CD4-positive, alpha-beta T cell treated with Interleukin-6 for 4 hours (primary cell): Measurements from ENCODE around the gene TRH.
"Not testable (repeated sequence)": the region's sequence is repeated elsewhere in the genome, so short reads cannot be mapped to it uniquely, and the experiment has no call there.

Experiments used
- DNase-seq: peaks from one replicate; pipeline ENCODE4 v3.0.0-alpha.2; 2020; ENCODE audit warnings: mixed read lengths

The TRH gene

GRCh38 chr3:129966876-129967275, 7.6 kb upstream of the TRH start:
- DNase-seq, result no peak

GRCh38 chr3:129967761-129968160, 6.8 kb upstream of the TRH start:
- no peak for DNase-seq

GRCh38 chr3:129971351-129972052, 3.0 kb upstream of the TRH start:
- no peak for DNase-seq

DNA sequence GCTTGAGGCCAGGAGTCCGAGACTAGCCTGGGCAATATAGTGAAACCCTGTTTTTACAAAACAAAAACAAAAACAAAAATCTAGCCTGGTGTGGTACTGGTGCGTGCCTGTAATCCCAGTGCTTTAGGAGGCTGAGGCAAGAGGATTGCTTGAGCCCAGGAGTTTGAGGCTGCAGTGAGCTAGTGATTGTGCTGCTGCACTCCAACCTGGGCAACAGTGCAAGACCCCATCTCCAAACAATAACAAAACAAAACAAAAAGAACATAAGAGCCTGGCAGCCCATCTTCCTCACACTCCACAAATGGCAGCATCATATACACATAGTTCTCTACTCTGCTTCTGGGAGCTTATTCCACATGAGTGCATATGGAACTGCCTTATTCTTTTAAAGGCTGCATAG, 2.2 kb upstream of the TRH start:
- DNase-seq, result no peak

DNA sequence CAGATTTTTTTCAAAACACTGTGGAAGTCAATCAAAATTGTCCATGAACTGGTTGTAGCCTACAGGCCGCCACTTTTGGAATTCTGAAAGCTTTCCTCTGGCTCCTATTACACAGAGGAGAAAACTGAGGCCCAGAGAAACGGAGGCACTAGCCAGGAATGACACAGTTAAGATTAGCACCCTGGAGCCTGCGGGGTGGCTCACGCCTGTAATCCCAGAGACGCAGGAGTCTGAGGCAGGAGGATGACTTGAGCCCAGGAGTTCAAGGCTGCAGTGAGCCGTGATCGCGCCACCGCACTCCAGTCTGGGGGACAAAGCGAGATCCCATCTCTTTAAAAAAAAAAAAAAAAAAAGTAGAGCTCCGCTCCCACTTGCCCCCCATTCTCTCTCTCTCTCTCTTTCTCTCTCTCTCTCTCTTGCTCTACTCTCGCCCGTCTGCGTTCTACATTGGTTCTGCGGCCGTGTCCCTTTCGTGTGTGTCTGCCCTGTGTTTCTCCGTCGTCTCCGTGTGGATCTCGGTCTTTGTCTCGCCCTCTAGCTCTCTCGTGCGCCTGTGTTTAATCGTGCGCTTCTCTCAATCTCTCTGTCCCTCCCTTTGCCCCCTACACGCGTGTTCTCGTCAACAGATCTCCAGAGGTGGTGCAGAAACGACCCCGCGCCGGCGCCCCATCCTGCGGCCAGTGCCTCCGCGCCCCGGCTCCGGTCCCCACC, 512 bp upstream of the TRH start:
- no peak for DNase-seq

DNA sequence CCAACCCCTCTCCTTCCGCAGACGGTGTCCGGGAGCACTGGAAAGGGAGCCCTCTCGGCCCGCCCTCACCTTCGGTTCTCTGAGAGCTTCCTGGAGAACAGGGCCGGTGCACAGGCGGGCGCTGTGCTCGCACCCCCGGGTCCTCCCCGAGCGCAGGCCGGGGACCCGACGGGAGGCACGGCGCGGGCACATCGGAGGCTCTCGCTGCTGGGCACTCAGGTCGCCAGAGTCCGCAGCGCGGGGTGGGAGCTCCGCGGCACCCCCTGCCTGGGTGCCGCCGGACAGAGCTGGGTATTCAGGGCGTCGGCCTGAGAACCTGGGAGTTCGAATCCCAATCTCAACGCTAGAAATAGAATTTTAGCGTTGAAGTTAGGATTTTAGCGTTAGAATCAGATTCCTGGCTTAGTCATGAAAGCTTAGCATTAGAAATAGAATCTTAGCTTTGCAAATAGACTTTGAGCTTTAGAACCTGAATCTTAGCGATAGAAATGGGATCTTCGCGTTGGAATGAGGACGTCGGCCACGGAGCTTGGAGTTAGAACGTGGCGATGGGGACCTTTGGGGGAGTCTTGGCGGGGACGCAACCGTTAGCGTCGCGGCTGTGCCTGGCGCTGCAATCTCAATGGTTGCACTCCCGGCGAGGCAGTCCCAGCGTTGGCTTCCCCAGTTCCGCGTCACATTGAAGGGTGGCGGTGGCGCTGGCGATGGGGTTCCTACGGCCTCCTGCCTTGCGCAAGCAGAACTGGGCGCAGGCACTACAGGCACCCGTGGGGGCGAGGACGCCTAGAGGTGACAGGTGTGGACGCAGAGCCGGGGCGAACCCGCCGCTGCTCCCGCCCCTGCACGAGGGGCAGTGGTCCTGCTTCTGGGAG, 549 bp downstream of the TRH start:
- peak; percentile 7 for DNase-seq

DNA sequence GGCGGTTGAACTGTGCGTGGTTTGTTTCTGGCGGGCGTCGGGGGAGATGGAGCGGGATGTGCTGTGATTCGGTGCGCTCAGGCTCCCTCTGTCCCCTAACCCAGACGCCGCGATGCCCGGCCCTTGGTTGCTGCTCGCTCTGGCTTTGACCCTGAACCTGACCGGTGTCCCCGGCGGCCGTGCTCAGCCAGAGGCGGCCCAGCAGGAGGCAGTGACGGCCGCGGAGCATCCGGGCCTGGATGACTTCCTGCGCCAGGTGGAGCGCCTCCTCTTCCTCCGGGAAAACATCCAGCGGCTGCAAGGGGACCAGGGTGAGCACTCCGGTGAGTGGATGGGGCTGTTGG, 1.2 kb downstream of the TRH start:
- DNase-seq, result no peak

- no peak for DNase-seq
Observed at GRCh38 chr3:129976286-129976685, 1.8 kb downstream of the TRH start.

GRCh38 chr3:129978123-129978522, 3.6 kb downstream of the TRH start:
- DNase-seq, result no peak

- no peak for DNase-seq
Observed at GRCh38 chr3:129979905-129980304, 5.4 kb downstream of the TRH start.

GRCh38 chr3:129983561-129983960, 9.0 kb downstream of the TRH start:
- DNase-seq, result no peak

DNA sequence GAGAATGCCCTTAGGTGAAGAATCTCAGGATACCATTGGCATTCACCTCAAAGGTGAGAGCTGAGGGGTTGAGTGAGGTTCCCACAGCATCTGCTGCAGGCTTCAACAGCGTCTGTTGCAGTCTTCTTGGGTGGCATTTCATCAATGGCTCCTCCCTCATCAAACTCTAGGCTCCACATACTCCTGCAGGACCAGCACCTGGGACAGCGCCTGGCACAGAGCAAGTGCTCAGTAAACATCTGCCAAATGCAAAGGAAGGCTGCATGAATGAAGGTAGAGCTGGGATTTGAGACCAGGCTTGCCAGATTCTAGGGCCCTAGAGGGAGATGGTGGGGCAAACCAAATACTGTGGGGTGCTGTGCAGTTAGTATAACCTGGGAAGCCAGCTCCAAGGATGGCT, 9.6 kb downstream of the TRH start:
- DNase-seq, result no peak

GRCh38 chr3:129985113-129985512, 10.6 kb downstream of the TRH start:
- DNase-seq, result no peak

DNA sequence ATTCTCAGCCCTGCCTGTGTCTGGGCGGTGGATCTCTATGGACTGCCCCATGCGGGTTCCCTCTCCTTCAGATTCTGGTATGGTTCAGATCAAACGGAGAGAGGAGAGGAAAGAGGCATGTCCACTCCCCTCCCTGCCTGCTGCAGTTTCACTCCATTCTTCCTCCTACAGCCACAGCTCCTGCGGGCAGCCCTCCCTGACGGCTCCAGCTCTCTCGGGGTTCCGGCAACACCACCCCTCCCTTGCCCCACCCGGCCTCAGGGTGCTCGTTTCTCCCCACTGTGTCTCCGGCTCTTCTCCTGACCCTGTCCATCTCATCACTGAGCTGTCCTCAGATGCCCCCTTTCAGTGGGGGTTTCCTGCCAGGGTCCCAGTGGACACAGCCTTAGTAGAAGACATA, 13.9 kb downstream of the TRH start:
- DNase-seq, result no peak

DNA sequence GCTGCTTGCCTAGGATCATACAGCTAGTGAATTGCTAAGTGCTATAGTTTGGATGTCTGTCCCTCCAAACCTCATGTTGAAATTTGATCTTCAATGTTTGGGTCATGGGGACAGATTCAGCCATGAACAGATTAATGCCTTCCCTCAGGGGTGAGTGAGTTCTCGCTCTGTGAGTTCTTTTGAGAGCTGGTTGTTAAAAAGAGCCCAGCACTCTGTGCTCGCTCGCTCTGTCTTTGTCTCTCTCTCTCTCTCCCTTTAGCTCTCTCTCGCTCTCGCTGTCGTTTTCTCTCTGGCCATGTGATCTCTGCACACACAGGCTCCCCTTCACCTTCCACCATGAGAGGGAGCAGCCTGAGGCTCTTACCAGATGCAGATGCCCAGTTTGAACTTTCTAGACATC, 14.9 kb downstream of the TRH start:
- DNase-seq, result no peak

DNA sequence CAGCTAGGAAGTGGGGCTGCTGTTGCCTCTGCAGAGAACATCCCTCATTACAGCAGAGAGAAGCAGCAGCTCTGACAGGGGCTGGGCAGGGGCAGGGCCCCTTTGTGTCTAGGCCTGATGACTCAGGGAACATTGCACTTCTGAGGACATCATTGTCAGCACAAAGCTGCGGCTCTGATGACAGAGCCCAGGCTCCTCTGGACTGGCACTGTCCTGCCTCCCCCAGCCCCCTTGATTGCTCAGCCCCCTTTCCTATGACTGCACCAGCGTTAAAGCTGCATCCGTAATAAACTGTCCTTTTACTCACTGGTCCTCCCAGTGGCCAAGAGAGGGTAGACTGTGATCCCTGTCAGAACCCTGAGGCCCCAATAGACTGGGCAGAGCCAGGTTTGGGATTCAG, 18.3 kb downstream of the TRH start:
- DNase-seq, result no peak

DNA sequence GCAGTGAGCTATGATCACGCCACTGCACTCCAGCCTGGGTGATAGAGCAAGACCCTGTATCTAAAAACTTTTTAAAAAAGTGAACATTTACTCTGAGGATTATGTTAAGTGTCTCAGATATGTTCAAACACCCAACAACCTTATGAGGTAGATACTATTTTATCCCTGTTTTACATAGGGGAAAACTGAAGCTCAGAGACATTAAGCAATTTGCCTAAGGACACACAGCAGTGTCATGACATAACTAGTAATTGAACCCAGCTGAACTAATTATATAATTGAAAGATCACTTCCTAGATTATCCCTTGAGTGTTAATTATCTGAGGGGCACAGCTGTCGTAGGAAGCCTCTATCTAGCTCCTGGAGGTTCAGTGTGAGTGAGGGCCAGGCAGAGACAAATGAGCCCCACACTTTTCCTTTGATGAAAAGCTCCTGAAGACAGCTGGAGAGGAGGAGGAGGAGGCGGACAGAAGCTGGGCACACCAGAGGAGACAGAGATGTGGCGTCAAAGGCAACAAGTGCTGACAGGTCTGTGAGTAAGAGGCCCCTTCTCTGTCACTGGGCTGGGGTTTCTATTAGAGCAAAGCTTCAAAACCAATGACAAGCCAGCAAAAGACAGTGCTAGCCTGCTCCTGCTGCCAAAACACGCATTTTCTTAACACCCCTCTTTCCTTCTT, 20.5 kb downstream of the TRH start:
- no peak for DNase-seq

GRCh38 chr3:129996073-129996472, 21.6 kb downstream of the TRH start:
- DNase-seq, result no peak

DNA sequence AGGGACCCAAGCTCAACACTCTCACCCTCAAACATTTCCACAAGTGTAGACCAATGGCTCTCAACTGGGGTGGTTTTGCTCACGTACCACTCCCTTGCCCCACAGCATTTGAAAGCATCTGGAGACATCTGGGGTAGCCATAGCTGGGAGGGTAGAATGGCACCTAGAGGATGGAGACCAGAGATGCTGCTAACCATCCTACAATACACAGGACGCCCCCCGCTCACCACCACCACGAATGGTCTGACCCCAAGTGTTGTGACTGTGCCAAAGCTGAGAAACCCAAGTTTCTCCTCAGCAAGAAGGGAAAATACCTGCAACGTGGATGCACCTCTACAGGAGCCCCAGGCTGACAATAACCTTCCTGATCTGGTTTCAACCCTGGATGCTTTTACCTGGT, 24.7 kb downstream of the TRH start:
- DNase-seq, result not testable (repeated sequence)

DNA sequence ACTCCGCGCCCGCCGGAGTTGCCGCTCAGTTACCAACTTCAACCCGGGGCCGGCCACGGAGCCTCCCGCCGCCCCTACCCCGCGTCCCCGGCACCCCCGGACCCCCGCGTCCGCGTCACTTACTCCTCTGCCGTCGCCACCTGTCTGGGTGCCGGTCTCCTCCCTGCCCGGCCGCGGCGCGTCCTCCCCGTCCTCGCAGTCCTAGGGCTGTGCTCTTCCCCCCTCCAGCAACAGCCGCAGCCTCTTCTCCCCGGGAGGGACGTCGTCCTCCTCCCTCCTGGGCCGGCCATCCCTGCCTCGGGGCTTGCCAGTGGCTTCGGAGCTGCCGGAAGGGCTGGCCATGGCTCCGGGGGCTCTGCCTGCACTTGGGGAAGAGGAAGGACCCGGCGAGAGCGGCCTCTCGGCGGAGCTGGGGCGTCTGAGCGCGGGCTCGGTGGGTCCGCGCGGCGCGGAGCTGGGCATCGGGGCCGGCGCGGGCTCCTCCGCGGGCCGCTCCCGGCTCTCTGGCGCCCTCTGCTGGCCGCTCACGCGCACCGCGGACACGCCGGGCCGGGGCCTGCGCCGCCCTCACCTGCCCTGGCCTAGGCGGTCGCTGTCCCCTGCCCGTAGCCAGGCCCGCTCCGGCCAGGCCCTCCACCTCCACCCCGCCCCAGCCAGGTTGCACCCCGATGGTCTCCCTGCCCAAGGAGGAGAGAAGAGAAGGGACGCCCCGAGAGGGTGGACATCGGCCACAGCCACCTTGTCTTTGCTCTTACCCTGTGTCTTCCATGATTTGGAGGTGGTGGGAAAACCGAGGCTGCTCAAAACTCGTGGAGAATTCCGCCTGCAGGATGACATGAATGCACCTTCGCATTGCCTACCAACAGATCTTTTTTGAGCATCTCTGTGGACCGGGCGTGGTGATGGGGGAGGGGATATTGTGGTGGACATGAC, 28.4 kb downstream of the TRH start:
- peak; percentile 66 for DNase-seq

DNA sequence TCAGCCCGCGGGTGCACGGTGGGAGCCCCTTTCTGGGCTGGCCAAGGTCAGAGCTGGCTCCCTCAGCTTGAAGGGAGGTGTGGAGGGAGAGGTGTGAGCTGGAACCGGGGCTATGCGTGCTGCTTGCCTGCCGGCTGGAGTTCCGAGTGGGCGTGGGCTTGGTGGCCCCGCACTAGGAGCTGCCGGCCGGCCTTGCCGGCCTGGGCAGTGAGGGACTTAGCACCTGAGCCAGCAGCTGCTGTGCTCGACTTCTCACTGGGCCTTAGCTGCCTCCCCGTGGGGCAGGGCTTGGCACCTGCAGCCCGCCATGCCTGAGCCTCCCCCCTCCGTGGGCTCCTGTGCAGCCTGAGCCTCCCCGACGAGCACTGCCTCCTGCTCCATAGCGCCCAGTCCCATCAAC, 36.0 kb downstream of the TRH start:
- no peak for DNase-seq

DNA sequence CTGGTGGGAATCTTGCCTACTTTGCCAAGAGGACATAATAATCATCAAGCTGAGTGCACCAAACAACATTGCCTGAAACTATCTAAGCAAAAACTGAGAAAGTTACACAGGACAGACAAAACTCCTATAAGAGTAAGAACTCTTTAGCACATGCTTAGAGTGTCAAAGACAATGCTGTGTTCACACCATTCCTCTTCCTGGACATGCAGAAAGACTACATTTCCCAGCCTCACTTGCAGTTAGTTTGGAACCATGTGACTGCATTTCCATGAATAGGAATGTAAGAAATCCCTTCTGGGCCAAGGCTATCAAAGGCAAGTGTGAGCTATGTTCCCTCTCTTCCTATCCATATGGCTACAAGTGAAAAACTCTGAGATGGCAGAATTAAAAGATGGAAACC, 37.6 kb downstream of the TRH start:
- DNase-seq, result not testable (repeated sequence)
